B cell (primary cell): ENCODE measurements around the gene PCK1. TPM values are rescaled to one million over a fixed set of nuclear protein-coding genes. Genes with fewer than 3 reads are reported as not detected.

Experiments
- ATAC-seq: fragments of 200-7000 bp; cut with Tn5 transposase; one replicate; pipeline ENCODE4 v1.10.0; 2021; ENCODE audit warnings: low read depth, mild to moderate bottlenecking, moderate number of reproducible peaks, moderate library complexity
- CTCF ChIA-PET: fragments of 350-600 bp; sonication (Branson Sonifier 250); formaldehyde crosslinking; loops from one replicate; lab custom pipeline; 2021; ENCODE audit warnings: antibody characterized with exemption, inconsistent platforms; lab: Charles Lee
- POLR2A ChIA-PET: fragments of 350-600 bp; sonication (Branson Sonifier 250); formaldehyde crosslinking; loops from one replicate; lab custom pipeline; 2021; ENCODE audit warnings: antibody characterized with exemption; lab: Charles Lee
- DNase-seq: peaks from one replicate; pipeline ENCODE4 v3.0.0; 2013
- H2AFZ ChIP-seq: 2 replicates; pipeline ENCODE4 v1.6.1; 2012; ENCODE audit warnings: mild to moderate bottlenecking, low read depth, low read length; ENCODE audit not compliant: insufficient read depth, poor library complexity, severe bottlenecking
- H3K27ac ChIP-seq, 2 donors: 1 replicate in 1 of 2; 2 replicates in 1 of 2; pipeline ENCODE4 v1.5.1; 2012 to 2013; ENCODE audit warnings: low read length in 2 of 2, mild to moderate bottlenecking in 2 of 2, moderate library complexity in 1 of 2
- H3K27me3 ChIP-seq, 4 experiments: fragments of 200-600 bp in 1 of 4; sonication (generic) in 1 of 4; replicated peaks in 1 of 4; 1 replicate in 2 of 4; 2 replicates in 2 of 4; pipeline versions ENCODE4 v1.6.1 to v1.7.0; 2013 to 2016; ENCODE audit warnings: low read length in 3 of 4, mild to moderate bottlenecking in 2 of 4, mixed read lengths in 1 of 4, moderate library complexity in 1 of 4; ENCODE audit not compliant: insufficient read depth in 4 of 4, control insufficient read depth in 3 of 4; ENCODE audit errors: control extremely low read depth in 1 of 4
- H3K36me3 ChIP-seq, 2 experiments: replicated peaks in 1 of 2; 1 replicate in 1 of 2; 2 replicates in 1 of 2; pipeline versions ENCODE4 v1.6.1 to v1.7.1; 2013; ENCODE audit warnings: low read length in 1 of 2; ENCODE audit not compliant: insufficient read depth in 2 of 2, control insufficient read depth in 1 of 2; ENCODE audit errors: control extremely low read depth in 1 of 2, extremely low read depth in 1 of 2
- H3K4me1 ChIP-seq, 2 donors: fragments of 200-600 bp in 1 of 2; sonication (generic) in 1 of 2; 1 replicate in 1 of 2; 2 replicates in 1 of 2; pipeline versions ENCODE4 v1.5.1 to v1.6.1; 2013 to 2017; ENCODE audit warnings: low read length in 2 of 2; ENCODE audit not compliant: control insufficient read depth in 2 of 2, insufficient read depth in 2 of 2
- H3K4me2 ChIP-seq: replicated peaks from 2 replicates; pipeline ENCODE3; 2012; ENCODE audit warnings: mild to moderate bottlenecking, low read depth, low read length; ENCODE audit not compliant: poor library complexity, severe bottlenecking
- H3K4me3 ChIP-seq, 5 experiments: fragments of 200-600 bp in 1 of 5; sonication (generic) in 1 of 5; 1 replicate in 3 of 5; 2 replicates in 2 of 5; pipeline versions ENCODE4 v1.5.1 to v1.7.0; 2011 to 2016; ENCODE audit warnings: low read length in 4 of 5, mild to moderate bottlenecking in 4 of 5, low read depth in 2 of 5, control low read depth in 1 of 5, moderate library complexity in 1 of 5; ENCODE audit not compliant: insufficient read depth in 1 of 5; ENCODE audit errors: control extremely low read depth in 1 of 5, extremely low read depth in 1 of 5
- H3K79me2 ChIP-seq: fragments of 200-600 bp; sonication (generic); one replicate; pipeline ENCODE4 v1.6.0; 2016; ENCODE audit warnings: low read length; ENCODE audit not compliant: control insufficient read depth, insufficient read depth
- H3K9ac ChIP-seq: fragments of 200-600 bp; sonication (generic); 2 replicates; pipeline ENCODE4 v1.6.1; 2017; ENCODE audit warnings: mild to moderate bottlenecking, low read length, moderate library complexity
- H3K9me3 ChIP-seq, 3 donors: one replicate each; pipeline versions ENCODE4 v1.6.1 to v1.7.1; 2013; ENCODE audit warnings: low read length in 2 of 3; ENCODE audit not compliant: control insufficient read depth in 2 of 3, insufficient read depth in 1 of 3; ENCODE audit errors: control extremely low read depth in 1 of 3
- H4K20me1 ChIP-seq: 2 replicates; pipeline ENCODE4 v1.6.0; 2012; ENCODE audit warnings: mild to moderate bottlenecking, low read length; ENCODE audit not compliant: insufficient read depth, control insufficient read depth, poor library complexity, severe bottlenecking
- H3K27ac Mint-ChIP-seq: one replicate; pipeline ENCODE4 v1.8.0; 2021; ENCODE audit warnings: mixed read lengths
- H3K27me3 Mint-ChIP-seq: one replicate; pipeline ENCODE4 v1.8.0; 2021; ENCODE audit warnings: mixed read lengths
- H3K4me1 Mint-ChIP-seq: one replicate; pipeline ENCODE4 v1.8.0; 2021; ENCODE audit warnings: mixed read lengths
- H3K4me3 Mint-ChIP-seq: one replicate; pipeline ENCODE4 v1.8.0; 2021; ENCODE audit warnings: mixed read lengths
- H3K9me3 Mint-ChIP-seq: one replicate; pipeline ENCODE4 v1.8.0; 2022; ENCODE audit warnings: mixed read lengths; ENCODE audit not compliant: insufficient read depth
- CTCF ChIP-seq: fragments of 200-600 bp; IDR thresholded peaks from one replicate; pipeline ENCODE4 v1.8.0; 2022; ENCODE audit warnings: antibody characterized with exemption, mild to moderate bottlenecking
- EZH2 ChIP-seq: IDR thresholded peaks from 2 replicates; pipeline ENCODE4 v1.6.1; 2012; ENCODE audit warnings: borderline replicate concordance, low read depth, mild to moderate bottlenecking, moderate library complexity, low read length; ENCODE audit not compliant: insufficient read depth, poor library complexity, severe bottlenecking
- WGBS: methylation state at CpG from one replicate; pipeline ENCODE4 v1.1.5; 2013; ENCODE audit warnings: missing lambda C conversion rate; ENCODE audit not compliant: insufficient coverage; 5-methylcytosine and 5-hydroxymethylcytosine counted together
- intact Hi-C: fragments of 100-400 bp; cut with micrococcal nuclease; formaldehyde crosslinking; loops from one replicate; pipeline ENCODE4 v1.10.0; 2022
- polyA plus RNA-seq: library from polyadenylated mRNA; depleted of rRNA; stranded (reverse); fragments of >200 nt; gene quantifications from 2 replicates; pipeline ENCODE4 v1.2.3, GENCODE V29; 2012
- total RNA-seq, 2 donors: library from RNA; stranded (reverse); fragments of 120-200 nt in 1 of 2; gene quantifications; 1 replicate in 1 of 2; 2 replicates in 1 of 2; pipeline versions ENCODE4 v1.2.3 to v1.2.4, GENCODE V29; 2013 to 2022

Gene PCK1
- total and polyA plus RNA-seq, 2 donors (not counting 1 experiment from before 2014, with no cell fraction given), result not detected

- Mint-ChIP-seq H3K27ac (no peak overlapping the region), H3K4me1 (no peaks in the 10 kb centered on the region), H3K9me3 (peaks cover 3% of the 10 kb centered on the region), H3K4me3 (no peak overlapping the region), H3K27me3 (peaks cover 43% of the 10 kb centered on the region)
- H3K4me2 ChIP-seq, result no peak overlapping the region
- 93% methylated on average over 4 of the region's 4 CpGs for WGBS
- peaks cover 0 to 29% (median 6%) of the 10 kb centered on the region in 3 donors for H3K9me3 ChIP-seq
- peaks cover 0 to 19% (median 2%) of the 10 kb centered on the region in 4 experiments for H3K27me3 ChIP-seq
- TF ChIP-seq EZH2 (no peak), CTCF (no peak)
- no peaks in the 10 kb centered on the region for H3K79me2 ChIP-seq
- no peaks in the 10 kb centered on the region for H3K4me1 ChIP-seq
- H2AFZ ChIP-seq, result no peak overlapping the region
- intact Hi-C loops, result no loop called here
- H3K27ac ChIP-seq, result no peak overlapping the region
- ChIA-PET CTCF (interaction anchor here (2.3 kb wide), 1 partner anchor 9 kb away, joined by 14 read pairs; no protein-coding TSS in a partner anchor), POLR2A (no interaction called here)
- H4K20me1 ChIP-seq, result no peaks in the 10 kb centered on the region
- no peaks in the 10 kb centered on the region for H3K36me3 ChIP-seq
- no peak for ATAC-seq
- H3K9ac ChIP-seq, result no peak overlapping the region
- DNase-seq, result no peak
- no peak overlapping the region for H3K4me3 ChIP-seq
These were observed 26.5 kb downstream of the PCK1 start for GRCh38 chr20:57587278-57587988.

- 81% methylated on average over 6 of the region's 7 CpGs for WGBS
- Histone ChIP-seq H3K36me3 (no peaks in the 10 kb centered on the region), H4K20me1 (no peaks in the 10 kb centered on the region), H3K79me2 (no peaks in the 10 kb centered on the region), H3K4me3 (no peak overlapping the region), H3K9ac (no peak overlapping the region), H3K27ac (no peak overlapping the region), H3K27me3 (peaks cover 0 to 19% (median 2%) of the 10 kb centered on the region in 4 experiments), H3K4me1 (no peaks in the 10 kb centered on the region), H3K4me2 (no peak overlapping the region), H3K9me3 (peaks cover 0 to 29% (median 6%) of the 10 kb centered on the region in 3 donors), H2AFZ (no peak overlapping the region)
- ChIA-PET CTCF (interaction anchor here (0.7 kb wide), 1 partner anchor 92 kb away, joined by 3 read pairs; no protein-coding TSS in a partner anchor), POLR2A (no interaction called here)
- H3K9me3 Mint-ChIP-seq, result peaks cover 3% of the 10 kb centered on the region
- no peak overlapping the region for H3K4me3 Mint-ChIP-seq
- TF ChIP-seq EZH2 (no peak), CTCF (no peak)
- intact Hi-C loops, result no loop called here
- no peak overlapping the region for H3K27ac Mint-ChIP-seq
- DNase-seq (no peak), ATAC-seq (no peak)
- no peaks in the 10 kb centered on the region for H3K4me1 Mint-ChIP-seq
- H3K27me3 Mint-ChIP-seq, result peaks cover 38% of the 10 kb centered on the region
These were observed 27.1 kb downstream of the PCK1 start for GRCh38 chr20:57587989-57588377.
